GM18511 (cell line): Measurements from ENCODE around the gene SPTB.

Experiments
- ATAC-seq: cut with Tn5 transposase; IDR thresholded peaks from one replicate; pipeline ENCODE4 v1.9.1; 2021; ENCODE audit warnings: mild to moderate bottlenecking, moderate library complexity; ENCODE audit not compliant: unreplicated experiment

The SPTB gene

DNA sequence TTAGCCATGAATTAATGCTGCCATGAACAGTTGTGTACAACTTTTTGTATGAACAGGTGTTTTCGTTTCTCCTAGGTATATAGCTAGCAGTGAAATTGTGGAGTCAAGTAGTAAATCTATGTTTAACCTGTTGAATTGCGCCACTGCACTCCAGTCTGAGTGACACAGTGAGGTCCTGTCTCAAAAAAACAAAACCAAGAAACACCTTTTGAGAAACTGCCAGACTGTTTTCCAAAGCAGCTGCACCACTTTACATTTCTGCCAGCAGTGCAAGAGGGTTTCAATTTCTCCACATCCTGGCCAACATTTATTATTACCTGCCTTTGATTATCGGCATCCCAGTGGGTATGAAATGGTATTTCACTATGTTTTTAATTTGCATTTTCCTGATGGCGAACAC, 178.8 kb downstream of the SPTB start:
- ATAC-seq = no peak

DNA sequence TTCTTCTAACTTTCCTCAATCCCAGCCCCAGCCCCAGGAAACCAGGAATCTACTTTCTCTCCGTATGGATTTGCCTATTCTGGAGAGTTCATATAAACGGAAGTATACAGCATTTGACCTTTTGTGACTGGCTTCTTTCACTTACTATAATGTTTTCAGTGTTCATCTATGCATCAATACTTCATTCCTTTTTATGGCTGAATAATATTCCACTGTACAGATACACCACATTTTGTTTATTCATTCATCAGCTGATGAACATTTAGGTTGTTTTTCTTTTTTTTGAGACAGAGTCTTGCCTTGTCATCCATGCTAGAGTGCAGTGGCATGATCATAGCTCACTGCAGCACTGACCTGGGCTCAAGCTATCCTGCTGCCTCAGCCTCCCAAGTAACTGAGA, 179.4 kb downstream of the SPTB start:
- ATAC-seq = no peak

DNA sequence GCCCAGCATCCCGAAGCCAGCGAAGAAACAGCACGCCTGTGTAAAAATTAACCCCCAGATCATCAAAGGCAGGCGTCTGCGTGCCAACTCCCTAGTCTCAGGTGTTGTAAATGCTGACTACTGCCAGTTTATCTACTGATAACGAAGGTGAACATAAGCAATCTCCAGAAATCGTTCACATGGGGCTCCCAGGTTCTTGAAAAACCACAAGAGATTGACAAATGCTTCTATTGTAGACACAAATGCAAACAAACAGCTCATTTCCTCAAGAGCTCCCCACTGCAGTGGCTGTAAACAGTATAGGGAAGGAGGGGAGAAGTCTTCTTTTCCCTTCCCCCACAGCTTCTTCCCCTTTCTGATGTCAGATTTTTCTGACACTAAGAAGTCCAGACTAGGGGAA, 180.8 kb downstream of the SPTB start:
- ATAC-seq = no peak

DNA sequence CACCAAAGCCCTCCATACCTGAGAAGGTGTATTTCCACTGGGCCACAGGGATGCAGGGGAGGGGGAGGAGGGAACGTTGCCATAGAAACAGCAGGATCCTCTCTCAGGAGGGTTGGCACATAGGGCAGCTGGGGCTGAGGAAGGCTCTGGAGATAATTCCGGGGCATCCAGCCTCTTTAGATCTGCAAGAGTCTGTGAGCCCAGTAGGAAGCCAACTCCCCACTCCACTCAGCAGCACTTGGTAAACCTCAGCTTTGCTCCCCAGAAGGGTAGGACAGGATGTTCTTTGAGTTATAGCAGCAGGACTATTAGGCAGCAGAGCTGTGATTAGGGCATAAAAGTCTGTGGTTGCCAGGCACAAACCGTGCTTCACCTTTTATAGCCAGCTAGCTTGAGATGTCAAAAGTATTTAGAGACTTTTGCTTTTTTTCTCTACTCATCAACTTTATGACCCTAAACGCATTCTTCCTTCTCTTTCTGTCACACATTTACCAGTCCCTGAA, 183.3 kb downstream of the SPTB start:
- ATAC-seq = no peak
